ENCODE measurements around the gene OTOR.

OTOR gene, protein sequence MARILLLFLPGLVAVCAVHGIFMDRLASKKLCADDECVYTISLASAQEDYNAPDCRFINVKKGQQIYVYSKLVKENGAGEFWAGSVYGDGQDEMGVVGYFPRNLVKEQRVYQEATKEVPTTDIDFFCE

DNA sequence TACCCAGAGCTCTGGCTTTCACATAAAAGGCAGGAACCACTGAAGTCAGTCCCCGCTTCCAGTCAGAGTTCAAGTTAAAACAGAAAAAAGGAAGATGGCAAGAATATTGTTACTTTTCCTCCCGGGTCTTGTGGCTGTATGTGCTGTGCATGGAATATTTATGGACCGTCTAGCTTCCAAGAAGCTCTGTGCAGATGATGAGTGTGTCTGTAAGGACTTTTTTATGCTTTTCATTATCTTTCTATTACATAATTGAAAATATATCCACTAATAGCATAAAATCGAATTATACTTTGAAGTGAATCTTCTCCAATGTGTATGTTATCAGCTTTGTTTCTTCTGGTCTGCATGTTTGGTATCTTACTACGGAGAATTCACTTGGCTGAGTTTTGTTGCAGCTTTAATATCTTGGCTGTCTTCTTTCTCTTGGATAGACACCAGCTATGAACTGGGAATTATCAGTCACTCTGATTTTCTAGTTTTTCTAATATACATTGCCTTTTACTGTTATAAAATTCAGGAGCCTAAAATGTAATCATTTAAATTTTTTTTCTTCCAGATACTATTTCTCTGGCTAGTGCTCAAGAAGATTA lies at the start of gene OTOR:
Gene OTOR, plus strand, starts transcription at position 51 of the 593 bp plus-strand sequence. Its CDS starts 44 bp downstream, at position 95.
- Histone ChIP-seq H3K9ac (ENCODE audit: low read length in 2 of 2) (no peak within 1 kb of the TSS), H3K4me1 (ENCODE audit: control insufficient read depth, insufficient read depth, low read length) (no peaks in the 10 kb centered on the region), H3K4me3 (ENCODE audit: low read length in 2 of 2) (no peak within 1 kb of the TSS), H3K9me3 (ENCODE audit: control insufficient read depth in 2 of 2, low read length in 2 of 2) (no peaks in the 10 kb centered on the region), H3K36me3 (ENCODE audit: control insufficient read depth in 2 of 2, insufficient read depth in 2 of 2, low read length in 2 of 2) (no peaks in the 10 kb centered on the region), H3K27ac (ENCODE audit: low read length) (no peak within 1 kb of the TSS), H3K27me3 (ENCODE audit: control insufficient read depth in 1 of 2, insufficient read depth in 2 of 2, low read length in 2 of 2) (no peaks in the 10 kb centered on the region)

DNA sequence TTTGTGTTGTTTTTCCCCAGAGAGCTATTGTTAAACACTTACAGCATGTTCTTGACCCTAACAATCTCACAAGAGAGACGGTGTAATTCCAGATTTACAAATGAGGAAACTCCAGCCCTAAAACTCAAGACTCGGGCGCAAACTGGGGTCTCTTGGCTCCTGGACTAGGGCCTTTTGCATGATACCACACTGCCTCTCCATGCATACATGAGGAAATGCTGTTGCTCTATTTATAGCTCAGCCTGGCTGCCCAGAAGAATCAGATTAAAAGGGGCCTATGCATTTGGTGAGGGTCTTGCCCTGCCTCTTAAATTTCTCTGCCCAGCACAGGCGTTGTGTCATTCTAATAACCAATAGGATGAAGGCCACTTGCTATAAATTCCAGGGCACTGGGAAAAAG lies 48.9 kb upstream of the OTOR start:
- H3K9ac ChIP-seq (ENCODE audit: low read length in 2 of 2), result no peak overlapping the region
- no peak overlapping the region for H3K4me3 ChIP-seq (ENCODE audit: low read length in 2 of 2)
- H3K9me3 ChIP-seq (ENCODE audit: control insufficient read depth in 2 of 2, low read length in 2 of 2), result no peaks in the 10 kb centered on the region
- no peaks in the 10 kb centered on the region for H3K27me3 ChIP-seq (ENCODE audit: control insufficient read depth in 1 of 2, insufficient read depth in 2 of 2, low read length in 2 of 2)
- no peaks in the 10 kb centered on the region for H3K4me1 ChIP-seq (ENCODE audit: control insufficient read depth, insufficient read depth, low read length)
- H3K36me3 ChIP-seq (ENCODE audit: control insufficient read depth in 2 of 2, insufficient read depth in 2 of 2, low read length in 2 of 2), result no peaks in the 10 kb centered on the region
- no peak overlapping the region for H3K27ac ChIP-seq (ENCODE audit: low read length)

DNA sequence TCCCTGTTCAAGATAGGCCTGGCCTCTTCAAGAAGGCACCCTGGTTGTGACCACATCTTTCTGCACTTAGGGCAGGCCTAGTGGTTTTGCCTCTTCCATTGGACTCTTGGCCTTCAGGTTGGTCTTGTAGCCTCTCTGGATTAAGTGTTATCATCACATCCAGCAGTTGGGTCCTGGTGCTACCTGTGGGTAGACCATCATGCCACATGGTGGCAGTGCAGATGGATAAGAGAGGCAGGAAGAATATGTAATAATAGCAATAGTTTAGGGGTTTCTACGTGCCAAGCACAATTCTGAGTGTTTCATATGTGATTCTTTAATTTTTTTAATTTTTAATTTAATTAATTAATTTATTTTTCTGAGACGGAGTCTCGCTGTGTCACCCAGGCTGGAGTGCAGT lies 46.9 kb upstream of the OTOR start:
- H3K27me3 ChIP-seq (ENCODE audit: control insufficient read depth in 1 of 2, insufficient read depth in 2 of 2, low read length in 2 of 2), result no peaks in the 10 kb centered on the region
- no peak overlapping the region for H3K4me3 ChIP-seq (ENCODE audit: low read length in 2 of 2)
- H3K9me3 ChIP-seq (ENCODE audit: control insufficient read depth in 2 of 2, low read length in 2 of 2), result no peaks in the 10 kb centered on the region
- H3K9ac ChIP-seq (ENCODE audit: low read length in 2 of 2), result no peak overlapping the region
- no peak overlapping the region for H3K27ac ChIP-seq (ENCODE audit: low read length)
- no peaks in the 10 kb centered on the region for H3K36me3 ChIP-seq (ENCODE audit: control insufficient read depth in 2 of 2, insufficient read depth in 2 of 2, low read length in 2 of 2)
- no peaks in the 10 kb centered on the region for H3K4me1 ChIP-seq (ENCODE audit: control insufficient read depth, insufficient read depth, low read length)

DNA sequence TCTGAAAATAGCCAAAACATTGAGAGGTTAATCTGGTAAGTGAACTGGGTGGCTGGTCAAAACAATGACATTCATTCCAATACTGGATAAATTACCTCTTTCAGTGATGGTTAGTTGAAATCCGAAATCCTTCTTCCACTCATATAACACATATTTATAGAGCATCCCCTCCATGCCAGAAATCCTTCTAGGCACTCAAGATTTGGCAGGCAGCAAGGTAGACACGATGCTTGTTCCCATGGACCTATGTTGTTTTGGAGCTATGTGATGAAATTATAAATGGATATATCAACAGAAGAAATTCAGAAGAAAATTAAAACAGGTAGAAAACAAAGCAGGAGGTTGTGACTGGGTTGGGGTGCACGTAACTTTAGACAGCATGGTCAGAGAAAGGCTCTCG lies 44.6 kb upstream of the OTOR start:
- H3K4me3 ChIP-seq (ENCODE audit: low read length in 2 of 2), result no peak overlapping the region
- H3K27me3 ChIP-seq (ENCODE audit: control insufficient read depth in 1 of 2, insufficient read depth in 2 of 2, low read length in 2 of 2), result no peaks in the 10 kb centered on the region
- H3K9me3 ChIP-seq (ENCODE audit: control insufficient read depth in 2 of 2, low read length in 2 of 2), result no peaks in the 10 kb centered on the region
- H3K36me3 ChIP-seq (ENCODE audit: control insufficient read depth in 2 of 2, insufficient read depth in 2 of 2, low read length in 2 of 2), result no peaks in the 10 kb centered on the region
- H3K27ac ChIP-seq (ENCODE audit: low read length), result no peak overlapping the region
- H3K4me1 ChIP-seq (ENCODE audit: control insufficient read depth, insufficient read depth, low read length), result no peaks in the 10 kb centered on the region
- H3K9ac ChIP-seq (ENCODE audit: low read length in 2 of 2), result no peak overlapping the region

DNA sequence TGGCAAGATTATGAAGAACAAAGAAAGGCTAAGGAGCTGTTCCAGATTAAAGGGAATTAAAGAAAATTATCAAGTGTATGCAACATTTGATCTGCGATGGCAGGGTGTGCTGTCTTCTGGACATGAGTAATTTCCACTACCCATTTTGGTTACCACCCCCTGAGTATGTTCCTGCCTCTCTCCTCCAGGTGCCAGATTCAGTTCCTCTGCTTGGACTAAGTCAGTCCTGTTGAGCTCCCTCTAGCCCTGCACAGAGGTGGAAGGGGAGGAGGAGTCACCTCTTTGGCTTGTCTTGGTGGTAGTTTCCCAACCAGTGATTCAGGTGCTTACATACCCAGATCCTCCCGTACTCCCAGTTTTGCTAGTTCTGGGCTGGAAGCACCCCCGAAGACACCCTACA lies 40.5 kb upstream of the OTOR start:
- H3K9ac ChIP-seq (ENCODE audit: low read length in 2 of 2), result no peak overlapping the region
- no peak overlapping the region for H3K27ac ChIP-seq (ENCODE audit: low read length)
- H3K36me3 ChIP-seq (ENCODE audit: control insufficient read depth in 2 of 2, insufficient read depth in 2 of 2, low read length in 2 of 2), result no peaks in the 10 kb centered on the region
- H3K9me3 ChIP-seq (ENCODE audit: control insufficient read depth in 2 of 2, low read length in 2 of 2), result no peaks in the 10 kb centered on the region
- H3K27me3 ChIP-seq (ENCODE audit: control insufficient read depth in 1 of 2, insufficient read depth in 2 of 2, low read length in 2 of 2), result no peaks in the 10 kb centered on the region
- H3K4me3 ChIP-seq (ENCODE audit: low read length in 2 of 2), result no peak overlapping the region
- no peaks in the 10 kb centered on the region for H3K4me1 ChIP-seq (ENCODE audit: control insufficient read depth, insufficient read depth, low read length)

DNA sequence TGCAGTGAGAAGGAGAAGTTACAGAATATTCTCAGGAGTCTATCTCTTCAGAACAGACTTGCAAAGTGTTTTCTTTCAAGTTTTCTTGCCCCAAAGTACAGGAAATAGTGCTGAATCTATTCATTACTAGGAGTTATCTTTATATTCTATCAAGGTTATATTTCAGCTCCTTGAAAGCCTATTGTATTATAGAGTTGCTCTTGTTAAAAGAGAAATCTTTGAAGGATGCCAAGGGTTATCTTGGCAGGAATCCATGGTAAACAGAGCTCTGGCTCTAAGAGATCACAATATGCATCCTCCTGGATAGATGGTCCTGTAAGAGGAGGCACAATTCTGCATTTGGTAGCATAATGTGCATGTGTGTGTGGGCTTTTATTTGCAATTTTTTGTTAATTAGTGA lies 39.6 kb upstream of the OTOR start:
- no peak overlapping the region for H3K9ac ChIP-seq (ENCODE audit: low read length in 2 of 2)
- no peaks in the 10 kb centered on the region for H3K27me3 ChIP-seq (ENCODE audit: control insufficient read depth in 1 of 2, insufficient read depth in 2 of 2, low read length in 2 of 2)
- H3K27ac ChIP-seq (ENCODE audit: low read length), result no peak overlapping the region
- no peaks in the 10 kb centered on the region for H3K4me1 ChIP-seq (ENCODE audit: control insufficient read depth, insufficient read depth, low read length)
- no peaks in the 10 kb centered on the region for H3K36me3 ChIP-seq (ENCODE audit: control insufficient read depth in 2 of 2, insufficient read depth in 2 of 2, low read length in 2 of 2)
- H3K9me3 ChIP-seq (ENCODE audit: control insufficient read depth in 2 of 2, low read length in 2 of 2), result no peaks in the 10 kb centered on the region
- H3K4me3 ChIP-seq (ENCODE audit: low read length in 2 of 2), result no peak overlapping the region

DNA sequence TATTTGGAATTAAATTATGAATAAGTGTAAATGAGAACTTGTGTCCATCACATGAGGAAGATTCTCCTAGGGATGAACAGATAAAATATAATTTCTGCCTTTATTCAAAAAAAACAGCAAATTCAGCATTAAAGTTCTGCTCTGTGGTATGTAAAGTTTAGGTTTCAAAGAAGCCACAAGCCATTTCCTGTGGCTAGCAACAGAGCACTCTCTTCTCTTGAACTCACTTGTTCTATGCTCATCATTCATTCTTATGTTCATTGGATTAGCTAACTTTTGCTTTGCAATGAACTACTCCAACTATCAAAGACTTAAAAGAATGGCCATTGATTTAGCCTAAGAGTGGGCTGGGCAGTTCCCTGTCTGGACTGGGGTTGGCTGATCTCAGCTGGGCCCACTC lies 39.1 kb upstream of the OTOR start:
- Histone ChIP-seq H3K27me3 (ENCODE audit: control insufficient read depth in 1 of 2, insufficient read depth in 2 of 2, low read length in 2 of 2) (no peaks in the 10 kb centered on the region), H3K4me3 (ENCODE audit: low read length in 2 of 2) (no peak overlapping the region), H3K27ac (ENCODE audit: low read length) (no peak overlapping the region), H3K36me3 (ENCODE audit: control insufficient read depth in 2 of 2, insufficient read depth in 2 of 2, low read length in 2 of 2) (no peaks in the 10 kb centered on the region), H3K9me3 (ENCODE audit: control insufficient read depth in 2 of 2, low read length in 2 of 2) (no peaks in the 10 kb centered on the region), H3K9ac (ENCODE audit: low read length in 2 of 2) (no peak overlapping the region), H3K4me1 (ENCODE audit: control insufficient read depth, insufficient read depth, low read length) (no peaks in the 10 kb centered on the region)

DNA sequence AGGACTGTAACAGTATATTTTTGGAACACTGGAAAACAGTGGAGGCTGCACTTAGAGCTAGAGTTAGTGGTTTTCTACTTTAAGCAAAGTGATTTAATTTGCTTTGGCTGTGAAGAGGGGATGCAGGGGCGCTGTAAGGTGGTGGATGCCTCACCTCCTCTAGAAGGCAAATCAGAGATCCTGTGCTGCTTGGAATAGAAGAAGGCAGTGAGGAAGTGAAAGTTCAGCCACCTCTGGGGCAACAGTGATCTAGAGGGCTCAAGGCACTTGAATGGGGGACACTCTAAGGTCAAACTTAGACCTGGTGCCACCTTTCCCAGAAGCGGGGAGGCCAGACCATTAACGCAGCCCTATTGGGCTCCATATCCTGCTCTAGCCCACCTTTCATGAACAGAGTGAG lies 37.4 kb upstream of the OTOR start:
- no peak overlapping the region for H3K4me3 ChIP-seq (ENCODE audit: low read length in 2 of 2)
- no peak overlapping the region for H3K27ac ChIP-seq (ENCODE audit: low read length)
- no peaks in the 10 kb centered on the region for H3K36me3 ChIP-seq (ENCODE audit: control insufficient read depth in 2 of 2, insufficient read depth in 2 of 2, low read length in 2 of 2)
- H3K27me3 ChIP-seq (ENCODE audit: control insufficient read depth in 1 of 2, insufficient read depth in 2 of 2, low read length in 2 of 2), result no peaks in the 10 kb centered on the region
- no peaks in the 10 kb centered on the region for H3K9me3 ChIP-seq (ENCODE audit: control insufficient read depth in 2 of 2, low read length in 2 of 2)
- no peaks in the 10 kb centered on the region for H3K4me1 ChIP-seq (ENCODE audit: control insufficient read depth, insufficient read depth, low read length)
- H3K9ac ChIP-seq (ENCODE audit: low read length in 2 of 2), result no peak overlapping the region

DNA sequence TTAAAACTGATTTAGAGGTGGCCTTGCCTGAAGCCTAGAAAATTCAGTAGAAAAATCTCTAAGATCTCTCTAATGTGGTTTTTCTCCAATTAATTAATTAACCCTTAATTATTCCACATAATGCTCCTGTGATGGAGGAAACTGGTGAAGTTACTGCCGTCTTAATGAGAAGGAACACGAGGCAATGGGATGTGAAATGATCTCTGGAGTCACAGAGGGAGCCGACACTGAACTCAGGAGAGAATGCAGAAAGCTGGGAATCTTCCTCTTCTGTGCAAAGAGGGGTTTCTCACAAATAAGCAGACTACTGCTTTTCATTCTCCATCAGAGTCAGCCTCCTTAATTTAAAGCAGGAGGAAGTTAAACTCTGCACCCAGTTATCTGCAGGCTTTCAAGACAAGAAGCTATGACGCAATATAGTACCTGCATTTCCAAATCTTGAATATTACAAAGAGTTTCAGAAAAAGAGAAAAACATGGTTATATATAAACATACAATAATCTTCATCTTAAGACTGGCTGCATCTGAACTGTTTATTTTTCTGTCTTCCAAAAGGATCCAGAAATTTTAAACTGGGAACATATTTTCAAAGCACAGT lies 36.4 kb upstream of the OTOR start:
- Histone ChIP-seq H3K4me1 (ENCODE audit: control insufficient read depth, insufficient read depth, low read length) (no peaks in the 10 kb centered on the region), H3K27me3 (ENCODE audit: control insufficient read depth in 1 of 2, insufficient read depth in 2 of 2, low read length in 2 of 2) (no peaks in the 10 kb centered on the region), H3K9me3 (ENCODE audit: control insufficient read depth in 2 of 2, low read length in 2 of 2) (no peaks in the 10 kb centered on the region), H3K36me3 (ENCODE audit: control insufficient read depth in 2 of 2, insufficient read depth in 2 of 2, low read length in 2 of 2) (no peaks in the 10 kb centered on the region), H3K9ac (ENCODE audit: low read length in 2 of 2) (no peak overlapping the region), H3K27ac (ENCODE audit: low read length) (no peak overlapping the region), H3K4me3 (ENCODE audit: low read length in 2 of 2) (no peak overlapping the region)

DNA sequence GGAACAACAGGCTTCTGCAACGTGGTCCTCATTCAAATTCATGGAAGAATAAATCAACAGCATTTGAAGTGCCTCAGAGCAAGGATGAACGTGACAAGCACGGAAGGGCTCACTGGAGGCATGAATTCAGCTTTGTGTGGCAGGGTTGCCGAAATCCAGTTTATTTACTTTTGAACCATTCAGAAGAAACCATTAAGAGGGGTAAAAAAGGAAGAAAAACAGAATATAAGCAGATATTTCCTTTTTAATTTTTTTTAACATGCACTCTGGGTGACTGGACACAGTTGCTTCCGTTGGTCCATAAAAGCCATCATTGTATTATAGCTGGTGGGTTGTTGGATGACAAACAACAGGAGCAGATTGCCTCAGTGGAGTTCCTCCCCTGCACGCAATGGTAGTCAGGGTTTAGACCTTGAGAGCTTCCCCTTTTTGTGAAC lies 35.6 kb upstream of the OTOR start:
- H3K9ac ChIP-seq (ENCODE audit: low read length in 2 of 2), result no peak overlapping the region
- no peaks in the 10 kb centered on the region for H3K4me1 ChIP-seq (ENCODE audit: control insufficient read depth, insufficient read depth, low read length)
- H3K4me3 ChIP-seq (ENCODE audit: low read length in 2 of 2), result no peak overlapping the region
- no peaks in the 10 kb centered on the region for H3K27me3 ChIP-seq (ENCODE audit: control insufficient read depth in 1 of 2, insufficient read depth in 2 of 2, low read length in 2 of 2)
- H3K36me3 ChIP-seq (ENCODE audit: control insufficient read depth in 2 of 2, insufficient read depth in 2 of 2, low read length in 2 of 2), result no peaks in the 10 kb centered on the region
- H3K9me3 ChIP-seq (ENCODE audit: control insufficient read depth in 2 of 2, low read length in 2 of 2), result no peaks in the 10 kb centered on the region
- no peak overlapping the region for H3K27ac ChIP-seq (ENCODE audit: low read length)

DNA sequence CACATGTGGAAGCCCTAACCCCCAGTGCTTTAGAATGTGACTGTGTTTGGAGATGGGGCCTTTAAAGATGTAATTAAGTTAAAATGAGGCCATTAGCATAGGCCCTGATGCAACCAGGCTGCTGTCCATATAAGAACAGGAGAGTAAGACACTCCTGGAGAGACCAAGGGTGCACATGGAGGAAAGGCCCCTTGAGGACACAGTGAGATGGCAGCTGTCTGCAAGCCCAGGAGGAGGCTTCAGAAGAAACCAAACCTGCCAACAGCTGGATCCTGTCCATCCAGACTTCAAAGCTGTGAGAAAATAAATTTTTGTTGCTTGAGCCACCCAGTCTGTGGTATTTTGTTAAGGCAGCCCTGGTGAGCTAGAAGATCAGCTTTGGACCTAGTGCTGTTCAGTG lies 35.1 kb upstream of the OTOR start:
- Histone ChIP-seq H3K4me3 (ENCODE audit: low read length in 2 of 2) (no peak overlapping the region), H3K27ac (ENCODE audit: low read length) (no peak overlapping the region), H3K9ac (ENCODE audit: low read length in 2 of 2) (no peak overlapping the region), H3K36me3 (ENCODE audit: control insufficient read depth in 2 of 2, insufficient read depth in 2 of 2, low read length in 2 of 2) (no peaks in the 10 kb centered on the region), H3K9me3 (ENCODE audit: control insufficient read depth in 2 of 2, low read length in 2 of 2) (no peaks in the 10 kb centered on the region), H3K27me3 (ENCODE audit: control insufficient read depth in 1 of 2, insufficient read depth in 2 of 2, low read length in 2 of 2) (no peaks in the 10 kb centered on the region), H3K4me1 (ENCODE audit: control insufficient read depth, insufficient read depth, low read length) (no peaks in the 10 kb centered on the region)
